NCI-H526 treated with DMSO at 0.1 percent for 48 hours (cell line): ENCODE results near the gene ZMYND15.
A peak's percentile ranks its signal among the peaks of the same experiment; 100 is the strongest.
"Not testable (repeated sequence)": the region's sequence is repeated elsewhere in the genome, so short reads cannot be mapped to it uniquely, and the experiment has no call there.

Source experiments
- DNase-seq: peaks from one replicate; lab custom pipeline; 2025; lab: John Stamatoyannopoulos, UW

ZMYND15 gene, protein sequence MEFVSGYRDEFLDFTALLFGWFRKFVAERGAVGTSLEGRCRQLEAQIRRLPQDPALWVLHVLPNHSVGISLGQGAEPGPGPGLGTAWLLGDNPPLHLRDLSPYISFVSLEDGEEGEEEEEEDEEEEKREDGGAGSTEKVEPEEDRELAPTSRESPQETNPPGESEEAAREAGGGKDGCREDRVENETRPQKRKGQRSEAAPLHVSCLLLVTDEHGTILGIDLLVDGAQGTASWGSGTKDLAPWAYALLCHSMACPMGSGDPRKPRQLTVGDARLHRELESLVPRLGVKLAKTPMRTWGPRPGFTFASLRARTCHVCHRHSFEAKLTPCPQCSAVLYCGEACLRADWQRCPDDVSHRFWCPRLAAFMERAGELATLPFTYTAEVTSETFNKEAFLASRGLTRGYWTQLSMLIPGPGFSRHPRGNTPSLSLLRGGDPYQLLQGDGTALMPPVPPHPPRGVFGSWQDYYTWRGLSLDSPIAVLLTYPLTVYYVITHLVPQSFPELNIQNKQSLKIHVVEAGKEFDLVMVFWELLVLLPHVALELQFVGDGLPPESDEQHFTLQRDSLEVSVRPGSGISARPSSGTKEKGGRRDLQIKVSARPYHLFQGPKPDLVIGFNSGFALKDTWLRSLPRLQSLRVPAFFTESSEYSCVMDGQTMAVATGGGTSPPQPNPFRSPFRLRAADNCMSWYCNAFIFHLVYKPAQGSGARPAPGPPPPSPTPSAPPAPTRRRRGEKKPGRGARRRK

DNA sequence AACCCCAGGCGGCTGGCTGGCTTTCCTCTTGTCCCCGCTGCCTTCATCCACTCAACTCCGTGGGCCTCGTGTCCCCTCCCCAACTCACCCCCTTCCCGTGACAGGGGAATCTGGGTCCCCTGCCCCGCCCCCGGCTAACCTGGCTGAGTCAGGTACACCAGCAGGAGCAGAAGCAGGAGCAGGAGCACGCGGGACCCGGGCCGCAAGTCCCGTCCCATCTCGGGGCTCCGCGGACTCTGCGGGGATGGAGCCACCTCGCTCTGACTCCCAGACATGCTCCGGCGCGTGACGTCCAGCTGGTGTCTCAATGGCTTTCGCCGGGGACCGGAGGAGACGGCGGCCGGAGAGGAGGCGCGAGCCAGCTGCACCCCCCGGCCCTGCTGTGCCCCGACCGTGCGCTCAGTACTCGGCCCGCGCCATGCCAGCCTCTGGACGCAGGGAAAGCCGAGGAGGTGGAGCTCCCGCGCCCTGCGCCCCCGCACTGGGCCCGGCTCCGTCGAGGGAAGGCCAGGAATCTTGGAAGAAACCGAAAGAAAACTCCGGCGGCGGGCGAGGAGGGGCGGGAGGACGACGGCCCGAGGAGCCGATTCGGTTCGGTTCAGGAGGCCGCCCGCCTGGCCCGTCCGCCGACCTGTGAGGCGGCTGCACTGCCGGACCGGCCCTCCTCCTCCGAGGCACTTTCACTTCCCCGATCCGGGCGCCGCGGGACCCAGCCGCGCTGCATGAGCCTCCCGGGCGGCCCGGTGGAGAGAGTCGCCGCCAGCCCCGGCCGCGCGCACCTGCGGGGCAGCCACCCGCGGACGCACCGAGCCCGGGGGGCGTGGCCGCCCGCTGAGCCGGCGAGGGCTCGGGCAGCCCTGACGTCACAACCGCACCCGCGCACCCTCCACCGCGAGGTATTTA lies at the start of gene ZMYND15, which contains the start of gene CXCL16:
Gene ZMYND15 (plus strand): TSS at position 712 of the 903 bp plus-strand sequence. CDS start 716 bp downstream, outside the sequence.
Gene CXCL16 (minus strand): TSS at position 807 of the 903 bp plus-strand sequence. CDS start 589 bp downstream, at position 218.
- no peak for DNase-seq

DNA sequence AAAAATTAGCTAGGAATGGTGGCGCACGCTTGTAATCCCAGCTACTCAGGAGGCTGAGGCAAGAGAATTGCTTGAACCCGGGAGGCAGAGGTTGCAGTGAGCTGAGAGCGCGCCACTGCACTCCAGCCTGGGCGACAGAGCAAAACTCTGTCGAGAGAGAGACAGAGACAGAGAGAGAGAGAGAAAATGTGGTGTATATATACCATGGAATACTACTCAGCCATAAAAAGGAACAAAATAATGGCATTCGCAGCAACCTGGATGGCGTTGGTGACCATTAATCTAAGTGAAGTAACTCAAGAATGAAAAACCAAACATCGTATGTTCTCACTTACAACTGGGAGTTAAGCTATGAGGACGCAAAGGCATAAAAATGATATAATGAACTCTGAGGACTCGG lies 49.8 kb upstream of the ZMYND15 start:
- not testable (repeated sequence) for DNase-seq

DNA sequence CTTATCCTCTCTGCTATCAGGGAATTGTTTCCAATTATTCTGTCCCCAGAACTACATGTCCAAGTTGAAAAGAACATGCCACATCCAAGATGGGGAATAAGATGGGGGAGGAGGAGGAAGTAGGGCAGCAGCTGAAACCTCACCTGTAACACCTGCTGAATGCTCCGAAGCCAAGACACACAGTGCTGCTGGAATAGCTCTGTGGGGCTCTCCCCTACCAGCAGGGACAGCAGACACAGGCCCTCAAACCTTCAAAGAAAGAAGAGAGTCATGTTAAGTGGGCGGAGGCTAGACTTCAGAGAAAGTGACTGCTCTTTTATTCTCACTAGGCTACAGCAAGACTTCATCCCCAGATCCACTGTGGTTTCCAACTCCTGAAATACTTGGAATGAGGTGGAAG lies 48.9 kb upstream of the ZMYND15 start:
- DNase-seq, result no peak

DNA sequence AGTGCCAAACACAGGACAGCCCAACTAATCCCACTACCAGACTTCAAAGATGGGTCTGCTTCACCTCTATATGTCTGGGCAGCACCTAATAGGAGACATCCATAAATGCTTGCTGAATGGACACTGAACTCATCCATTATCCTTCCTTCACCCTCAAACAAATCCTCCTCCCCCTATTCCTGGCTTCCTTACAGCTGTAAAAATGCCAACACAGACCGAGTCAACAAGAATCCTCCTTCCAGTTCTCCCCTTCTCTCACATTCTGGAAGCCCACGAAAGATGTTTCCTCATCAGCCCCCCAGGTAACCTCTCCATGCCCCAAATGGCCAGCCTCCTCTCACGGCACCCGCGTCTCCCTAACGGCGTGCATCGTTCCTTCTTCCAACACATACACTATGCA lies 47.9 kb upstream of the ZMYND15 start:
- no peak for DNase-seq

DNA sequence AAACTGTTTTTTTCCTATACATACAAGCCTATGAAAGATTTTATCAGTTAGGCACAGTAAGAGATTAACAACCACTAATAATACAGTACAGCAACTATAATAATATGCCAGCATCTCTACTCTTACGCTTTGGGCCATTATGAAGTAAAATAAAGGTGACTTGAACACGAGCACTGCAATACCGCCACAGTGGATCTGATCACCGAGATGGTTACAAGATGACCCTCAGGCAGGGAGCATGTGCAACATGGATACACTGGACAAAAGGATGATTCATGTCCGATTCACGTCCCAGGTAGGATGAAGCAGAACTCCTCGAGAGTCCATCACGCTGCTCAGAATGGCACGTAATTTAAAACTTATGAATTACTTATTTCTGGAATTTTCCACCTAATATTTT lies 46.2 kb upstream of the ZMYND15 start:
- DNase-seq, result no peak

DNA sequence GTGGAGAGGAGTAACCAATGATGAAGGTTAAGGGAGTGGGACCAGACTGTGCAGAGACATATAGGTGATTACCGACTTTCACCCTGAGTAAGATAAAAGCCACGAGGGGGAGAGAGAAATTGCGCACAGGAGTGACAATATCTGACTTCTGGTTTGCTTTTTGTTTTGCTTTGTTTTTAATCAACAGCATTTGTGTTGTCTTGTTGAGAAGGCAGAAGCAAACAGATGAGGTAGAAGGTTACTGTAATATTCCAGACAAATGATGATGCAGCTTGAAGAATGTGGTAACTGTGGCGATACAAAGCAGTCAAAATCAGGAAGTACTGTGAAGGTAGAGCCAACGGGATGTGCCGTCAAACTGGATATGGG lies 43.2 kb upstream of the ZMYND15 start:
- DNase-seq, result no peak

DNA sequence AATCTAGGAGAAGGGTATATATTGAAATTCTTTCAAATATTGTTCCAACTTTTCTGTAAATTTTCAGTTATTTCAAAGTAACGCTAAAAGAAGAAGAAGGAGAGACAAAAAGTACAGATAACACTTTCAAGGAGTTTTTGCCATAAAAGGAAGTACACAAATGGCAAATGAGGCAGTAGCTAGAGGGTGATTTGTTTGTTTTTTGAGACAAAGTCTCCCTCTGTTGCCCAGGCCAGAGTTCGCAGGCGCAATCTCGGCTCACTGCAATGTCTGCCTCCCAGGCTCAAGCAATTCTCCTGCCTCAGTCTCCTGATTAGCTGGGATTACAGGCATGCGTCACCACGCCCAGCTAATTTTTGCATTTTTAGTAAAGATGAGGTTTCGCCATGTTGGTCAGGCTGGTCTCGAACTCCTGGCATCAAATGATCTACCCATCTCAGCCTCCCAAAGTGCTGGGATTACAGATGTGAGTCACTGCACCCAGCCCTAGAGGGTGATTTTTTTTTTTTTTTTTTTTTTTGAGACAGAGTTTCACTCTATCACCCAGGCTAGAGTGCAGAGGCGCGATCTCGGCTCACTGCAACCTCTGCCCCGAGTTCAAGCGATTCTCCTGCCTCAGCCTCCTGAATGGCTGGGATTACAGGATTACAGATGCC lies 40.1 kb upstream of the ZMYND15 start:
- not testable (repeated sequence) for DNase-seq

DNA sequence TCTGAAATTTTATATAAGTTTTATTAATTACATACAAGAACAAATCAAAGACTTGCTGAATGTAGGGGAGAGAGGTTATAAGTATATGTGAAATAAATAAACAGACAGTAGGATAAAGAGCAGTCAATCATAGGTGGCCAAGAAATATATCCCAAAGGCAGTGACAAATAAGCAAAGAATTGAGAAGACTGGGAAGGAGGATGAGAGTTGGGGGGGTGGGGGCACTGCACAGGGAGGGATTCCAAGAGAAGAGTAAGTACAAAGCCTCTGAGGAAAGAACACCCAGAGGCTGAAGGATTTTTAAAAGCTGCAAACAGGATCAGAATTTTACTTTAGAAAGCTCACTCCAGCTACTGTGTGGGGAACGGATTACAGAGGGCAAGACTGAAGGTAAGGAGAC lies 38.5 kb upstream of the ZMYND15 start:
- DNase-seq, result no peak

DNA sequence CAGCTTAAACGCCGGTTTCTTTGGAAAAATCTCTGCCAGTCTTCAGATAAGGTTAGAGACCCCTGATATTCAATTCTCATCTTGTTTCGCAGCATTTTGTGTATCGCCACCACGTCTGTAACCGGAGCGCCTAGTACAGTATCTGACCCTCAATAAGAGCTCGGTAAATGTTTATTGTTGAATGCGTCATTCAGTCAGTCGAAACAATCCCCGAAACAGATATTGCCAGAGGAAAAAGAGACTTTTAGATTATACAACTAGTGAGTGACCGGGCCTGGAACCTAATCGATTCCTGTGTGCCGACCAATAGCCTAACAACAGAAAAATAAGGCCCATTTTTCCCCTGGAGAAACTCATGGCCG lies 36.3 kb upstream of the ZMYND15 start:
- no peak for DNase-seq

DNA sequence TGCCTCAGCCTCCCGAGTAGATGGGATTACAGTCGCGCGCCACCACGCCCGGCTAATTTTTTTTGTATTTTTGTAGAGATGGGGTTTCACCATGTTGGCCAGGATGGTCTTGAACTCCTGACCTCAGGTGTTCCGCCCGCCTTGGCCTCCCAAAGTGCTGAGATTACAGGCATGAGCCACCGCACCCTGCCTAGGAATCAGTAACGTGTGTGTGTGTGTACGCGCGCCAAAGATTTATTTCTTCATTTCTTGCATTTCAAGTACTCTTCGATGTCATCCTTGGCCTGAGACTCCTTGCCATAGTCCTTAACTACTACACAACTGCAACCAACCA lies 35.1 kb upstream of the ZMYND15 start:
- not testable (repeated sequence) for DNase-seq

DNA sequence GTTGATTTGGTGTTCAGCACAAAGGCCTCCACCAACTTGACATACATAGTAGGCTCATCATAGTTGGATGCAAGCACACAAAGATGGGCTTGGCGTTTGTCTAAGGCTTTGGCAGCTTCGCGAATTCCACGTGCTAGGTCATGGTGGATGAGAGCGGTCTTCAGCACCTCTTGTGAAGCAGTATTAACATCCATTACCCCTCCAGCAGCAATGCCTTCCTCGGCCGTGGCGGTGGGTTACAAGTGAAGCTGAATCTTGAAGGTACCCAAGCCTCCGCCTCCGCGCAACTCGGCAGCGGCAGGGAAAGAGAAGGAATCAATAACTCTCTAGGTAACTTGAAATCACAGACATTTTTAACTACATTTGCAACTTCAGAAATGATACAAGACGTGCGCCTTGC lies 34.6 kb upstream of the ZMYND15 start:
- DNase-seq, result no peak

DNA sequence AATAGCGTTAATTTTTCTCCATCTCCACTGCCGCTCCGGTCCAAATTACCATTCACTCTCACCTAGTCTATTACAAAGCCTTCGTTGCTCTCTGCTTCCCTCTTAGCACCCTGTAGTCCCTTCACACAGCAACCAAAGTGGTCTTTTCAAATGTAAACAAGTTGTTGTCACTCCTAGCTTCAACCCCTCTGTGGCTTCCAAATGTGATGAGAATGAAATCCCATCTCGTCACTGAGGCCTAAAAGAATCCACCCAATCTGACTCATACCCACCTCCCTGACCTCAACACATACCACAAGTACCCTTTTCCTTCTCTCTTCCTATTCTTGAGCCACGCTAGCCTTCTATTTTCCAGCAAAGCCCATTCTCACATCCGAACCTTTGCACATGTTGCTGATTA lies 33.5 kb upstream of the ZMYND15 start:
- no peak for DNase-seq

DNA sequence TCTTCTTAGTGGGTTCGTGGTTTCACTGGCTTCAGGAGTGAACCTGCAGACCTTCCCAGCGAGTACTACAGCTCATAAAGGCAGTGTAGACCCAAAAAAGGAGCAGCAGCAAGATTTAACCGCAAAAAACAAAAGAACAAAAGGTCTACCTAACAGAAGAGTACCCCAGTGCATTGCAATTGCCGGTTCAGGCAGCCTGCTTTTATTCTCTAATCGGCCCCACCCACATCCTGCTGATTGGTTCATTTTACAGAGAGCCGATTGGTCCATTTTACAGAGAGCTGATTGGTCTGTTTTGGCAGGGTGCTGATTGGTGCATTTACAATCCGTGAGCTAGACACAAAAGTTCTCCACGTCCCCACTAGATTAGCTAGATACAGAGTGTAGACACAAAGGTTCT lies 31.2 kb upstream of the ZMYND15 start:
- no peak for DNase-seq

DNA sequence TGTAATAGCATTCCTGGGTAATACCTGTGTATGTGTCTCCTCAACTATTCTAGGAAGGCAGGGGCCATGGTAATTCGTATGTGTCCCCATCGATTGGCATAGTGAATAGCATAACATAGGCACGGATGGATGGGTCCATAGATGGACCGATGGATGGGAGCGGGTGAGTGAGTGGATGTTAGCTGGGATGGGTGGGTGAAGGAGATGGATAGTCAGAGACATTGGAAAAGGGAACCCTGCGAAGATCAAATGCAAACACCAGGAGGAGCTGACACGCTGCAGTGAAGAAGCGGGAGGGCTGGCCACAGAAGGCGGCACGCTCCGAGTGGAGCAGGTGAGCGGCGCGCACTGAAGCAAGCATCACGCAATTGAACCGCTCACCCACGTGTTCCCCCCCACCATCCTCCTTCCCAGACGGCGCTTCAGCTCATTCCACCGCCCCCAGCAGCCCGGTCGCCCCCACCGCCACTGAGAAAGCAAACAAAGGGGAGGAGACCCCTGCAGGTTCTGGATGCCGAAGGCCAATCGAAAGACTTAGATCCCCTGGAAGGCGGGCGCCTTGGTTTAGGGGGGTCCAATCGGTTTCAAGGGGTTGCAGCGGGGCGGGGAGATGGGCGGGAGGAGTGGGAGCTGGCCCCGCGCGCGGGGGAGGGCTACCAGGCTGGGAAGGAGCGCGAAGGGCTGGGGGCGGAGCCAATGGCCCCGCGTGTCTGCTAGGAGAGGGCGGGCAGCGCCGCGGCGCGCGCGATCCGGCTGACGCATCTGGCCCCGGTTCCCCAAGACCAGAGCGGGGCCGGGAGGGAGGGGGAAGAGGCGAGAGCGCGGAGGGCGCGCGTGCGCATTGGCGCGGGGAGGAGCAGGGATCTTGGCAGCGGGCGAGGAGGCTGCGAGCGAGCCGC lies 29.6 kb upstream of the ZMYND15 start, which contains the start of gene ARRB2:
Gene ARRB2 (plus strand): TSS at position 839 of the 899 bp plus-strand sequence. CDS start 90 bp downstream, outside the sequence.
- peak; percentile 89 for DNase-seq

DNA sequence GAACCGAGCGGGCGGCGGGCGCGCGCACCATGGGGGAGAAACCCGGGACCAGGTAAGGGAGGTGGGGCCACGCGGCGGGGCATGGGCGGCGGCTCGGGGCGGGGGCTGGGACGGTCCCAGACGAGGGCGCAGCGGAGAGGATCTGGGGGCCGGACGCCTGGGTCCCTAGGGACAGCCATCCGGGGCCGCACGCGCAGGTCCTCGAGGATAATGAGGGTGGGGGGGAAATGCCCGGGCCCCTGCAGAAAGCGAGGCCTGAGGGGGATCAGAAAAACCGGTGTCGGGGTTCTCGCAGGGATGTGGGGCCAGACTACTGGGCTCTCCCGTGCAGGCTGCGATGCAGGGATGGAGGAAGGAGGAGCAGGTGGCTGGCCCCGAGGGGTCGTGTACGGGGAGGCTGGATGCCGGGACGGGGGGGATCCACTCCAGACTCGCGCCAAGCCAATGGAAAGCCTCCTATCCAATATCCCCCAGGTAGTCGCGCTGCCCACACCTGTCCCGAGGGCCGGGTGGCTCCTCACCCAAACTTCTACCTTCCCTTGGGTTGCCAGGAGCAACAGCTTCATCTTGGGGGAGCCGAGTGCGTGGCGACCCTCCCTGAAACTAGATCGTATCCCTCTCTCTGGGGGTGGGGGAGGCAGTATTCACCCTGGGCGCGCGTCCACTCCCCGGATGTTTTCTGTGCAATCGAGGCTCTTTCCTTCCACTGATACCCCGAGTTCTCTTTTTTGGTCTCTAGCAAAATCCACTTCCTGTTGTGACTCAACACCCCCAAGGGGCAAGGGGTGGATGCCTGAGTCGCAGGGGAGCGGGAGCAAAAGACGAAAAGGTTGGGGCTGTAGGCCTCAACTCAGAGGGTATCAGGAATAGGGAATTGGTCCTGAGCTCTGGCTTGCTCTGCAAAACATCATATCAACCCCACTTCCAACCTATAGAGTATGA lies 28.7 kb upstream of the ZMYND15 start:
- DNase-seq, result no peak

DNA sequence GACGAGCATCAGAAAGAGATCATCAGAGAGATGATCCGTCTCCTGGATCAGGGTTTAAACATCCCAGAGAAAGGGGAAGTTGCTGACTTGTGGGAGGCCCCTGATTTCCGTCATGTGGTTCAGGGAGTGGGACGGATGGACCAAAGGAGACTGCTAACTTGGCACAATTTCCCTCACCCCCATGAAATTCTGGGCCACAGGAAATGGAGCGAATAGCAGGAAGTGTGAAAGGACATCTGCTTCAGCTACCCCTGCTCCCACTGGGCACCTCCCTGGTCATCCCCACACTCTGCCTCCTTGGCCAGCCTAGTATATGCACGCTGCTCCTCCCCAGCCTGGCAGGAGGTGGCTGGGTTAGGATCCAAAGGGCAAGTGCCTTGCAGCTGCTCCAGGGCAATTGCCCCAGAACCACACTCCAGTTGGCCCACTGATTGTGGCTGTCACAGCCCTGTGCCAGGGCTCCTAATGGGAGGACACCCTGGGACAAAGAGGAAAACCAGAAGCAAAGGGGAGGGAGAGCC lies 27.9 kb upstream of the ZMYND15 start:
- no peak for DNase-seq

DNA sequence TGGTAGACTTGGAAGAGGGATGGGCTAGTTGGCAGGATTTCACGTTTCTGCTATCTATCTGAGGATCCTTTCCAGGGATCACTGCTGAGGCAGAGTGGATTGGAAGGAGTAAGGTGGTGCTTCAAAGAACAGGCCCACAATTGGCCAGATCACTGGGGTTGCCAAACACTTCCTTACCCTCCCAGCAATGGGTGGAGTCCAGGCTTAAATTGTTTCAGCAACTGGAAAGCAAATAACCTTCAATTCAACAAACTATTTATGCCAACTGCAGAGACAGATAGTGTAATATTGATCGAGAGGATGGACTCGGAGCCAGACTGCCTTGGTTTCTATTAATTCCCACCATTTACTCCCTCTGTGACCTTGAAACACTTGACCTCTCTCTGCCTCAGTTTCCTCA lies 27.1 kb upstream of the ZMYND15 start:
- DNase-seq, result no peak

DNA sequence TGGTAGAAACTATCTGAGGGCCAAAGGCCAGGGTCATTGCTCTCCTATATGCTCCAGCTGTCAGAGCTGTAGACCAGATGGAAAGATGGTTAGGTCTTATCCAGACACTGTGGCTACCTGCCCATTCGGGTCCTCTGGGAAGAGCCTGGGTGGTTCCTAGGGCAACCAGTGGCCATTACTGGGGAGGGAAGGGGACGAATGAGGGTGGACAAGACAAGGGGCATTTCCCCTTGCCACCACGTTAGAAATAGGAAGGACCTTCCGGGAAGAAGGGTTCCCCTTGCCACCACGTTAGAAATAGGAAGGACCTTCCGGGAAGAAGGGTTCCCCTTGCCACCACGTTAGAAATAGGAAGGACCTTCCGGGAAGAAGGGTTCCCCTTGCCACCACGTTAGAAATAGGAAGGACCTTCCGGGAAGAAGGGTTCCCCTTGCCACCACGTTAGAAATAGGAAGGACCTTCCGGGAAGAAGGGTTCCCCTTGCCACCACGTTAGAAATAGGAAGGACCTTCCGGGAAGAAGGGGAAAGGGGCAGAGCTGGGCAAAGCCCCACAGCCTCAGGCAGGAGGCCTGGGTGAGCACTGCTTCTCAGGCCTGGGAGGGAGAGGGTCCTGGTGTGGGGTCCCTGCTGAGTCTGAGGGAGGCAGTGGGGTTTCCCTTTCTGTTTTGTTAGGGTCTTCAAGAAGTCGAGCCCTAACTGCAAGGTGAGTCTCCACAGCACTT lies 25.1 kb upstream of the ZMYND15 start:
- DNase-seq, result not testable (repeated sequence)
